ENCODE measurements around the gene STXBP6.

Gene STXBP6

DNA sequence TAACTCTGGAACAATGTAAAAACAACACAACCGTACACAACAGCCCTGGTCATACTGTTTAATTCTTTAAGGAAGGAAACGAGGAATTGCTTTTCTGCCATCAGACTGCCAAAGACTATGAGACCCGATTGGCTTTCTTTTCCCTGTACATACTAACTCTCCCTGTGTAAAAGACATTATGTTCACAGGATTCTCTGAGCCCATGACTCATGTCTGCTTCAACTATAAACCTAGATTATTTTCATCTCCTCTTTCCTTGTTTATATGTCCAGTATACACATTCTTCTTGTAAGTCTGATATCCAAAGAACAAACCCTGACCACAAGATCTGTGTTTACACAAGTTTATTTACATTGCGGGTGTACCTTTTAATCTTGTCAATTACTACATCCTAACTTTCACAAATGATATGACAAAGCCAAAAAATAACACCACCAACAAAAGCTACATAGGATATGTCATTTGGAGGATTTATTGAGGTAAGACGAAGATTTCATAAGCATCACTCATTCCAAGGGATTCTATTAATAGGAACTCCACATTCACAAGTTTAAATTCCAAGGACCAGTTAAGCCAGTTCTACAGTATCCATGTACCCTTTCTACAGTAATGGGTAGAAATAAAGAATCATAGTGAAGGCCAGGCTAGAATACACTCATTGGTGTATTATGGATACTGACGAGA, 67.3 kb downstream of the STXBP6 start:
- TF ChIP-seq FOXP2 (optimal IDR thresholded peaks at IDR 0.05; ENCODE audit: control extremely low read depth, extremely low read length, insufficient read depth) (no peak), POLR2AphosphoS5 (IDR thresholded peaks at IDR 0.05; ENCODE audit: borderline replicate concordance, low read depth, low read length) (no peak), EZH2 (IDR thresholded peaks at IDR 0.05) (no peak)
- no peaks in the 10 kb centered on the region for H3K9me3 ChIP-seq (ENCODE audit: low read depth, low read length)
- DNase-seq (ENCODE audit: low read depth, low spot score), result no peak
- H3K9ac ChIP-seq (ENCODE audit: insufficient read length), result no peak overlapping the region
- H3K36me3 ChIP-seq (ENCODE audit: insufficient read depth, low read length), result no peaks in the 10 kb centered on the region
- no peak overlapping the region for H3K27ac ChIP-seq
- no peak overlapping the region for H3K4me3 ChIP-seq

DNA sequence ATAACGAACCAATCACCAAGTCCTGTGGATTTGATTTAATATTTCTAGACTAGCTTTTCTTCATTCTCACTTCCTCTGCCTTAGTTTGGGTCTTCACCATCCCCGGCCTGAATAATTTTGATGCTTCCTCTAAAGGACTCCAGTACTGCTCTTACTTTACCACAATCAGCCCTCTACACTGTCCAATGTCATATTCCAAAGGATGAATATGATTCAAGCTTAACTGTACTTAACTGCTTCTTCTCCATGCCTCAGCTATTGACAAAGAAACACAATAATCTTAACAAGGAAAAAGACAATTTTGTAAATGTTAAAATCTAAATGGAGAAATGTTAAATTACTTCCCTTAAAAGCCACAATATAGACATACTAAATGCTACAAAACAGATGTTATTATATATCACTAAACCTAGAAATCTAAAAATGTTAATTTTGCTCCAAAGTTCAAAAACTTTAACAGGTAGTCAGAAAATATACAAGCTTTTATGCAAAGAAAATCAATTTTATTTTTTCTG, 70.2 kb downstream of the STXBP6 start:
- DNase-seq (ENCODE audit: low read depth, low spot score), result no peak
- H3K36me3 ChIP-seq (ENCODE audit: insufficient read depth, low read length), result no peaks in the 10 kb centered on the region
- no peak overlapping the region for H3K4me3 ChIP-seq
- TF ChIP-seq FOXP2 (optimal IDR thresholded peaks at IDR 0.05; ENCODE audit: control extremely low read depth, extremely low read length, insufficient read depth) (no peak), EZH2 (IDR thresholded peaks at IDR 0.05) (no peak), POLR2AphosphoS5 (IDR thresholded peaks at IDR 0.05; ENCODE audit: borderline replicate concordance, low read depth, low read length) (no peak)
- no peak overlapping the region for H3K27ac ChIP-seq
- H3K9me3 ChIP-seq (ENCODE audit: low read depth, low read length), result no peaks in the 10 kb centered on the region
- H3K9ac ChIP-seq (ENCODE audit: insufficient read length), result no peak overlapping the region

DNA sequence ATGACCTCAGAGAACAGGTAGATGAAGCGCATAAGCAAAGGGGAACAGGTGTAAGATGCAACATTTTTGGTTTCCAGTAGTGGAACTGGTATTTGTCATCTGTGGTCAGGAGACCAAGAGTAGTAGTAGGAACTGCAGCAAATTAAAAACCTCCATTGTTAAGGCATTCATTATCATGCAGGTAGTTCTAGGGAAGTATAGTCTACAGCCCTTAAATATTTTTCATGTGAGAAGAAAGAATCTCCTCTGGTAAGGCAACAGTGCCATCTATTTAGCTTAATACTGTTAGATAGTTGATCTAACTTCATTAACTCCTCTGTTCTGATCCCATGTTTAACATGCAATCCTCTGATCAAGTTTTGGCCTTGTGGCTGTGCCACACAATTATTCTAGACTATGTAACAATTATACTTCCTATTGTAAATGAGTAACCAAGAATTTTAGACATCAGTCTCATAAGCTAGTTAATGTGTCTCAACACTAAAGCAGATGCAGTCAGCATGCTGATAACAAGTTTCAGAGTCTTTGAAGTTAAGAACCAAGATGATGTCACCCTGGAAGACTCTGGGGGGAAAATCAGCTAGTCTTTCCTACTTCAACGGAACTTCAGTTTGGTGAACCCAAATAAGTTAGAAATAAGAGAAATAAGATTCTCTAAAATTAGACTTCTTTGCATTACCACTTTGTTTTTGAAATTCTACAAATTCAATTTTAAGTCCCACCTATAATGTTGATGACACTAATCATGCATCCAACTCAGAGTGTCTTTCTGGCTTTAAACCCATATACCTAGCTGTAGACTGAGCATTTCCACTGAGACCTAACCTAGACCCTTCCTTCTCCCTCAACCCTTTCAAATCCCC, 70.9 kb downstream of the STXBP6 start:
- H3K9me3 ChIP-seq (ENCODE audit: low read depth, low read length), result no peaks in the 10 kb centered on the region
- no peak overlapping the region for H3K4me3 ChIP-seq
- no peak overlapping the region for H3K27ac ChIP-seq
- DNase-seq (ENCODE audit: low read depth, low spot score), result no peak
- no peak overlapping the region for H3K9ac ChIP-seq (ENCODE audit: insufficient read length)
- no peaks in the 10 kb centered on the region for H3K36me3 ChIP-seq (ENCODE audit: insufficient read depth, low read length)
- no peak for TF ChIP-seq FOXP2 (optimal IDR thresholded peaks at IDR 0.05; ENCODE audit: control extremely low read depth, extremely low read length, insufficient read depth)
- no peak for TF ChIP-seq EZH2 (IDR thresholded peaks at IDR 0.05)
- TF ChIP-seq POLR2AphosphoS5 (IDR thresholded peaks at IDR 0.05; ENCODE audit: borderline replicate concordance, low read depth, low read length), result no peak

DNA sequence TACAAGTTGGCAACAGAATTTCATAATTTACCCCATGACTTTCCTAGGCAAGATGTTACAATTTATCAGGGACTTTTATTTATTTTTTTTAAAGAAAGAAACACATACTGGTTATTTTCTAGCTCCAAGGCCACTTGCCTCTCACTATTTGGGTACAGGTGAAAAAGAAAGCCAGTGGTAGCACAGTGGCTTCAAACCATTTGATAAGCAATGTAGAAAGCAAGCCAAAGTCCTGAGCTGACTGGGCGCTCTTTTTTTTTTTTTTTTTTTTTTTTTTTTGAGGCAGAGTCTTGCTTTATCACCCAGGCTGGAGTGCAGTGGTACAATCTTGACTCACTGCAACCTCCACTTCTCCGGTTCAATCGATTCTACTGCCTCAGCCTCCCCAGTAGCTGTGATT, 73.3 kb downstream of the STXBP6 start:
- H3K36me3 ChIP-seq (ENCODE audit: insufficient read depth, low read length), result no peaks in the 10 kb centered on the region
- DNase-seq (ENCODE audit: low read depth, low spot score), result no peak
- no peak overlapping the region for H3K4me3 ChIP-seq
- no peak overlapping the region for H3K9ac ChIP-seq (ENCODE audit: insufficient read length)
- no peak for TF ChIP-seq FOXP2 (optimal IDR thresholded peaks at IDR 0.05; ENCODE audit: control extremely low read depth, extremely low read length, insufficient read depth)
- TF ChIP-seq EZH2 (IDR thresholded peaks at IDR 0.05), result no peak
- no peak for TF ChIP-seq POLR2AphosphoS5 (IDR thresholded peaks at IDR 0.05; ENCODE audit: borderline replicate concordance, low read depth, low read length)
- no peak overlapping the region for H3K27ac ChIP-seq
- H3K9me3 ChIP-seq (ENCODE audit: low read depth, low read length), result no peaks in the 10 kb centered on the region

DNA sequence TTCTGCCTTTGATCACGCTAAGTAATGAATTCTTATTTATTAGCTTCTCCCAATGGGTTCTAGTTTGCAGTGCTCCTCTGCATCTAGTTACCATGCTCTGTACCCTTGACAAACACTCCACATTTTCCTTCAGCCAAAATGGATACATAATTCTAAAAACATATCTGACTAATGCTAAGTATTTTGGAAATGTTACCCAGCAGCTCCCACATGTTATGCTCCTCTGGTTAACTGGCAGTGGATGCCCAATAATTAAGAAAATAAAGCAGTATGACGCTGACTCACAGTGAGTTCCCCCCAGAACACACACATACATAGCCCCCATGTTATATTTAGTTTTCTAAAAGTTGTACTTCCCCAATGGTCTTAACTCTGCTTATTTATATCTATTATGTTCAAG, 74.6 kb downstream of the STXBP6 start:
- H3K27ac ChIP-seq, result no peak overlapping the region
- TF ChIP-seq FOXP2 (optimal IDR thresholded peaks at IDR 0.05; ENCODE audit: control extremely low read depth, extremely low read length, insufficient read depth) (no peak), POLR2AphosphoS5 (IDR thresholded peaks at IDR 0.05; ENCODE audit: borderline replicate concordance, low read depth, low read length) (no peak), EZH2 (IDR thresholded peaks at IDR 0.05) (no peak)
- H3K4me3 ChIP-seq, result no peak overlapping the region
- H3K9me3 ChIP-seq (ENCODE audit: low read depth, low read length), result no peaks in the 10 kb centered on the region
- no peak overlapping the region for H3K9ac ChIP-seq (ENCODE audit: insufficient read length)
- no peaks in the 10 kb centered on the region for H3K36me3 ChIP-seq (ENCODE audit: insufficient read depth, low read length)
- no peak for DNase-seq (ENCODE audit: low read depth, low spot score)

DNA sequence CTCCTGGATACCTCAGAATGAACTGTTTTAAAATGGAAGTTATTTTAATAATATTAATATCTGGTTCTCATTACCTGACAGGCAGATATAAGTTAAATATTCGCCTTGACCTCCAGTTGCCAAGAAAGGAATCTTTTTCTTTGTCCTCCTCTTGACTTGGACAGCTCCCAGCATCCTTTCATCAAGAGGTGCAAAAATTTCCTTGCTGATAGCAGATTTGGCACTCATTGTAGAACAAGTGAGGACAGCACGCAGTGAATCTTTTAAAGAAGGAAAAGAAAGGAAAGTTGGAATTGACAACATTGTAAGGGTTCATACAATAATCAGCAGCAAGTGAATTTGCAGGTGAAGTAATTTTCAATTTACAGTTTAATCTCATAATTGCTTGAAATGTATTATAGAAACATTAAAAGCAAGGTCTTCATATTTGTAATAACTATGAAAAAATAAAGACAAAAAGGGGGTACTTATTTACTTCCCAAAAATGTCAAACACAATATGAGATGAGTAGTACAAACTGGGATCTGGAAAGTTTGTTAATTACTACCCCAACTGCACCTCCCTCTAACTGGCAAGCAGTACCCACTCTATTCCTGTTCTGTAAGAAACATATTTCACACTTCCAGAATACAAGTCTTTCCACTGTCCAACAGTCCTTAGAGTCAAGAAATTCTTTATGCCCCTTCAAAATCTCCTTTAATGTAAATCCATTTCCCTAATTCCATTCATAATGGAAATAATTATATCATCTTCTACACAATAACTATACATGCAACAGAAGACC, 75.2 kb downstream of the STXBP6 start:
- no peaks in the 10 kb centered on the region for H3K9me3 ChIP-seq (ENCODE audit: low read depth, low read length)
- DNase-seq (ENCODE audit: low read depth, low spot score), result no peak
- TF ChIP-seq EZH2 (IDR thresholded peaks at IDR 0.05), result no peak
- no peak for TF ChIP-seq FOXP2 (optimal IDR thresholded peaks at IDR 0.05; ENCODE audit: control extremely low read depth, extremely low read length, insufficient read depth)
- TF ChIP-seq POLR2AphosphoS5 (IDR thresholded peaks at IDR 0.05; ENCODE audit: borderline replicate concordance, low read depth, low read length), result no peak
- H3K27ac ChIP-seq, result no peak overlapping the region
- H3K36me3 ChIP-seq (ENCODE audit: insufficient read depth, low read length), result no peaks in the 10 kb centered on the region
- no peak overlapping the region for H3K4me3 ChIP-seq
- H3K9ac ChIP-seq (ENCODE audit: insufficient read length), result no peak overlapping the region

DNA sequence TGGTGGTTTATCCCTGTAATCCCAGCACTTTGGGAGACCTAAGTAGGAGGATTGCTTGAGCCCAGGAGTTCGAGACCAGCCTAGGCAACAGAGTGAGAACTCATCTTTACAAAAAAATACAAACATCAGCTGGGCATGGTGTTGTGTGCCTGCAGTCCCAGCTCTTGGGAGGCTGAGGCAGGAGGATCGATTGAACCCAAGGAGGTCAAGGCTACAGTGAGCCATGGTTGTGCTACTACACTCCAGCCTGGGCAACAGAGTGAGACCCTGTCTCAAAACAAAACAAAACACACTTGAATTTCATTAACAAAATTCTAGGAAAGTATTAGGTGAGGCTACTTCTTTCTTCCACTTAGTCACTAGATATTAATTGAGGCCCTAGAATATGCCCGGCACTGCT, 77.1 kb downstream of the STXBP6 start:
- TF ChIP-seq EZH2 (IDR thresholded peaks at IDR 0.05) (no peak), POLR2AphosphoS5 (IDR thresholded peaks at IDR 0.05; ENCODE audit: borderline replicate concordance, low read depth, low read length) (no peak), FOXP2 (optimal IDR thresholded peaks at IDR 0.05; ENCODE audit: control extremely low read depth, extremely low read length, insufficient read depth) (no peak)
- DNase-seq (ENCODE audit: low read depth, low spot score), result no peak
- Histone ChIP-seq H3K4me3 (no peak overlapping the region), H3K27ac (no peak overlapping the region), H3K9ac (ENCODE audit: insufficient read length) (no peak overlapping the region), H3K36me3 (ENCODE audit: insufficient read depth, low read length) (no peaks in the 10 kb centered on the region), H3K9me3 (ENCODE audit: low read depth, low read length) (no peaks in the 10 kb centered on the region)

DNA sequence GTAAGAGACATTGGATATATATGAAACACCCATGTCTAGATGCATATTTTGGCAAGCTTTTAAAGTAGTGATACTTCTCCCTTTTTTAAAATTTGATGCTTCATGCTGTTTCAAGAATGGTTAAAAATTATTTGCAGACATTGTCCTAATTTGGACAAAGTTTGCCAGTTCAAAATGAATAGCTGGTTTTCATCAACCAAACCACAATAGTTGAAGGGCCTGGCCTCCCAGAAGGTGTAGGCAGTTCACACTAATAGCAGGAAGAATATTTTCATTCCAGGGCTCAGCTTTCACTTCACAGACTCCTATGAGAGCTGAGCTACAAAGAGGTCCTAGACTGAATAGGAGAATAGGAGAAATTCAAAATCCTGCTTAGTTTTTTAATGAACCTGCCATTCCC, 78.7 kb downstream of the STXBP6 start:
- TF ChIP-seq FOXP2 (optimal IDR thresholded peaks at IDR 0.05; ENCODE audit: control extremely low read depth, extremely low read length, insufficient read depth) (no peak), EZH2 (IDR thresholded peaks at IDR 0.05) (no peak), POLR2AphosphoS5 (IDR thresholded peaks at IDR 0.05; ENCODE audit: borderline replicate concordance, low read depth, low read length) (no peak)
- no peak overlapping the region for H3K27ac ChIP-seq
- no peaks in the 10 kb centered on the region for H3K9me3 ChIP-seq (ENCODE audit: low read depth, low read length)
- no peaks in the 10 kb centered on the region for H3K36me3 ChIP-seq (ENCODE audit: insufficient read depth, low read length)
- DNase-seq (ENCODE audit: low read depth, low spot score), result no peak
- no peak overlapping the region for H3K9ac ChIP-seq (ENCODE audit: insufficient read length)
- H3K4me3 ChIP-seq, result no peak overlapping the region
